NOMO-1 (cell line): ENCODE measurements around the gene IGHMBP2.

Source experiments
- DNase-seq, 2 experiments: peaks; one replicate each; lab custom pipeline; 2025; ENCODE audit not compliant: unreplicated experiment in 2 of 2; lab: John Stamatoyannopoulos, UW

IGHMBP2 gene

DNA sequence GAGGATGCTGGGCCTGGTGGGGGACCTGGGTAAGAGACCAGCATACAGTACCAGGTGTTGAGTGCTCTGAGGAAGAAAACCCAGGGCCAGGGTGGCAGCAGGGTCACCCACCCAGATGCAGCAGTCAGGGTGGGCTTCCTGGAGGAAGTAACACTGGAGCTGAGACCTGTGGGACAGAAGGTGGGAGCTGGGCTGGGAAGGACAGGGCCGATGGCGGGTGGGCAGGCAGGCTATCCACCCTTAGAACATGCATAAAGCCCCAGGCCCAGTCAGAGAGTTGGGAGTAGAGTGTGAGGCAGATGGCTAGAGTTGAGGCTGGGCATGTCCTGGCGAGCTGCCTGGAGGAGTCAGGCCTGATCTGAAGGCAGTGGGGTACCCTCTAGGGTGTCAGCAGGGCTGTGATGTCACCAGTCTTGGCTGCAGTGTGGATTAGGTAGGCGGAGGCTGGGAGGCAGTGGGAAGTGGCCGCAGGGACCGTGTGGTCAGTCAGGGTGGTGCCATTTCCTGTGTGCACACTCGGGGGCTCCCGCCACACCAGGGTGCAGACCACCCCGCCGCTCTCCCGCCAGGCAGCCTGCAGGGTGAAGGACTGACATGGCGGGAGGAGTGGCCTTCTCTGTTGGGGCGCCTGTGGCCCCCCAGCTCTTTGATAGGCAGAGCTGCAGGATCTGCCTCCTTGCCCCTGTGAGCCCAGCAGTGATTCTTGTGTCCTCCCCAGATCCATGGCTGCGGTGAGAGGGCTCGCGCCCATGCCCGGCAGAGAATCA, 35.3 kb downstream of the IGHMBP2 start:
- no peak for DNase-seq

DNA sequence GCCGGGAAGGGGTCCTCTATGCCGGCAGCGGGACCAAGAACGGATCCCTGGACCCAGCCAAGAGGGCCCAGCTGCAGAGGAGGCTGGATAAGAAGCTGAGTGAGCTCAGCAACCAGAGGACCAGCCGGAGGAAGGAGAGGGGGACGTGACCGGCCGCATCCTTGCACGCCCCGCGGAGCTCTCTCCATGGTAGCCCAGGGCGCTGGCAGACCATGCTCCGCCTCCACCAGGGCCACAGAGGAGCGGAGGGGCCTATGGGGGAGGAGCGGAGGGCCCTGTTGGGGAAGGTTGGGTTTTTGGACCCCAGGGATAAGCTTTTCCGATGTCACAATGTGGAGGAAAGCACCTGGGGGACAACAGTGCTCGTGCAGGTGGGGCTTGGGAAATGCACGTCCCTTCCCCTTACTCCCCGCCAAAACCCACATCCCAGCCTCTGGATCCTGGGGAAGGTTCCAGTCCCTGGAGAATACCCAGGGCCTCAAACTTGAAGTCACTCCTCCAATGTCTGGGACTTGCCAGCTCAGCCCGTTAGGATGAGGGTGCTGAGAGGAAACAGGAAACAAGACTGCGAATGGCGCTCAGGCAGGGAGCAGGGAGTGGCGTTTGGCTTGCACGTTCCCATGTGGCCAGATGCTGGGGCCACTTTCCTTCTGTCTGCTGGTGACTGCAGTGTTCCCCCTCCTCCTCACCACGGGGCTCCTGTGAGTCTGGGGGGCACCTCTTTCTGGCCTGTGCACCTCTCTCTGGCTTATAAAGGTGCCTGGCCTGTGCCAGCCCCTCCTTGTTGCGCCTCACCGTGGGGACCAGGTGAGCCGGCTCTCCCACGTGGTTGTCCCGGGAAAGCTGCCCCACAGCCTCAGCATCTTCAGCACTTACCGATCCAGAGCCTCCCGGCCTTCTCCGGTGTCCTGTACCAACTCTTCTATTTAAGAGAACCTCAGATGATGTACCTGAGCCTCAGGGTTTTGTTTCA, 36.2 kb downstream of the IGHMBP2 start:
- DNase-seq, result no peak

- DNase-seq, result no peak
Observed at GRCh38 chr11:68940651-68941323, 37.1 kb downstream of the IGHMBP2 start.

GRCh38 chr11:68941324-68942094, 37.8 kb downstream of the IGHMBP2 start:
- no peak for DNase-seq

- no peak for DNase-seq
Observed at GRCh38 chr11:68942095-68942620, 38.5 kb downstream of the IGHMBP2 start.

DNA sequence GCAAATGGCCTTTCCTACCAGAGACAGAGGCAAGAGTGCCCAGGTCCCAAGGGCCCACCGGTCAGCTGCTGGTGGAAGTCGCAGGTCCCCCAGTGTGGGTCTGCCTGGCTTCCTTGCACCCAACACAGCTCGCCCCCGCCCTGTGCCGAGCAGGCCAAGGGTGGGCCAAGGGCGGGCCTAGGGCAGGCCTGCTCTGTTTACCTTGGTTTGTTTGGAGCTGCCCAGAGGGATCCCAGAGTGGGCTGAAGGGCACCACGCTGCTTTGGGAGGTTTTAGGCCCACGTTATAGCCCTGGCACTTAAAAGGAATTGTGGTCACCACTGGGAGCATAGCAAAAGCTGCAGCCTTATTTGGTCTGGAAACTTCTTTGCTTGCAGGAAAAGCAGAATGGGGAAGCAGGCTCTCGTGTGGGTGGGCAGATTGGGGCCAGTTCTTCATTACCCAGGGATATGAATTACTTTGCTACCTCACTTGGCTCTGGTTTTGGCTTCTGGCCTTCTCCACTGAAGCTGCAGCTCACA, 39.1 kb downstream of the IGHMBP2 start:
- peak; percentile 26 to 27 for DNase-seq

DNA sequence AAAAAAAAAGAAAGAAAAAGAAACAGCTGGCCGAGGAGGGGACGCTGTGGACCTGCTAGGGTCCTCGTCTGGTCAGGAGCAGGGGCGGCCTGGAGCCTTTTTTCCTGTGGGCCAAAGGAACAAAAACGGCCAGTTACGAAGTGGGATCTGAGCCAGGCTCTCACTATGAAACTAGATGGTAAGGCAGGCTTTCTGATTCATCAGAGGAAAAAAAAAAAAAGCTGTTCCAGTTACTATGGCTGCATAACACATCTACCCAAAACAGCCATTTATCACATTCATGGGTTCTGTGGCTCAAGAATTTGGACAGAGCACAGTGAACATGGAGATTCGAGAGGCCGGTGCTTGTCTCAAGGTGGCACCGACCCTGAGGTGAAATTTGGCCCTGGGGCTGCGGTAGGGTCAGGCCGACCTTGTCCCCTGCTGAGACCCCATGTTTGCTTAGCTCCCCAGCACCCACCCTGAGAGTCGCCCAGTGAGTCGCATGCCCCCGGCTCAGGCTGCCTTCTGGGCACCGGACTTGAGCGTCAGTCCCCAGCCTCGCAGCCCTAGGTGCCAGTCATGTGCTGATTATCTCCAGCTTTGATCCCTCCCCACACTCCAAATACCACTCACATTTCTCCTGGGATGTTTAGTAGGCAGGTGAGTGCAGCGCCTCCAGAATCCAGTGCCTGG, 42.9 kb downstream of the IGHMBP2 start:
- DNase-seq, result no peak

DNA sequence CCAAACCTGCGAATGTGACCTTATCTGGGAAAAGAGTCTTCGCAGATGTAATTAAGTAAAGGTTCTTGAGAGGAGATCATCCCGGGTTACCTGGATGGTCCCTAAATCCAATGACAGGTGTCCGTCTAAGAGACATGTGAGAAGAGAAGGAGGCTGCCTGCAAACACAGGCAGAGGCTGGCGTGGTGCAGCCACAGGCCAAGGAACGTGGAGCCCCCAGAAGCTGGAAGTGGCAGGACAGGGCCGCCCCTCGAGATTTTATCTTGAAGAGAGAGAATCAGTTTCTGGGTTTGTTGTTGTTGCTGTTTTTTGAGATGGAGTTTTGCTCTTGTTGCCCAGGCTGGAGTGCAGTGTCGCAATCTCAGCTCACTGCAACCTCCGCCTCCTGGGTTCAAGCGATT, 43.5 kb downstream of the IGHMBP2 start:
- no peak for DNase-seq

- DNase-seq, result no peak
Observed at GRCh38 chr11:68948496-68948895, 44.8 kb downstream of the IGHMBP2 start.

DNA sequence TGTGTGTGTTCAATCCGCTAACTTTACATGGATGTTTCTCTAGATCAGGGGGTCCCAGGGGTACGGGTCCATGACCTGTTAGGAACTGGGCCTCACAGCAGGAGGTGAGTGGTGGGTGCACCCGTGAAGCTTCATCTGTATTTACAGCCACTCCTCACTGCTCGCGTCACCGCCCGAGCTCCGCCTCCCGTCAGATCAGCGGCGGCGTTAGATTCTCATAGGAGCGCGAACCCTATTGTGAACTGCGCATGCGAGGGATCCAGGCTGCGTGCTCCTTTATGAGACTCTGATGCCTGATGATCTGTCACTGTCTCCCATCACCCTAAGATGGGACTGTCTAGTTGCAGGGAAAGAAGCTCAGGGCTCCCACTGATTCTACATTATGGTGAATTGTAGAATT, 45.2 kb downstream of the IGHMBP2 start:
- no peak for DNase-seq

- DNase-seq, result peak in 1 of 2 experiments; percentile 13
Observed at GRCh38 chr11:68950270-68950669, 46.6 kb downstream of the IGHMBP2 start.

- DNase-seq, result no peak
Observed at GRCh38 chr11:68950762-68951161, 47.1 kb downstream of the IGHMBP2 start.

DNA sequence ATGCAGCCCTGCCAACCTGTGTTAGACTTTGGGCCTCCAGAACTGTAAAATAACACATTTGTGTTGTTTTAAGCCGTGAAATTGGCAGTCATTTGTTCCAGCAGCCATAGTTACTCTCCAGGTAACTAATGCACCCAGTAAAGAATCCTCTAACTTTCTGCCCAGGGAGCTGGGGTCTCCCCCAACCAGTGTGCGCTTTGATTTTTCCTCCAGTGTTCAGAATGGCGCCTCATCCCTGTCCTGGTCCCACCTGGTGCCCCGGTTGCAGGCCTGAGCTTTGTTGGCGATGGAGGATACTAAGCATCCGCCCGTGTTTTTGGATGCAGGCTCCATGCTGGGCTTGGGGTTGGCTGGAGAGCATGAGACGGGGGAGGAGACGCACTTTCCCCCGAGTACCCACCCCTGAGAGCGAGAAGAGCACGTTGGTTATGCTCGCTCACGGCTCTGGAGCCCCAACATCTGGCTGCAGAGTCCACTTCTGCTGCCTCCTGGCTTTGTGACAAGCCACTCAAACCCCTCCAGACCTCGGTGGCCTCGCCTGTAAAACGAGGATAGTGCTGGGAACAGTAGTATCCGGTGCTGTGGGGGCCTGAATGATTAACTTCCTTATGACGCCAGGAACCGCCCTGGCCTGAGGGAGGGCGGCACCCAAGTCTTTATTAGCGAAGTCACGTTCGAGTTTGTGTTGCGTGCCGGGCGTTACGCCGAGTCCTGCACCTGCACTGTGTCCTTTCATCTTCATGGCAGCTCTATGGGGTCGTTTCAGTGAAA, 51.3 kb downstream of the IGHMBP2 start:
- DNase-seq, result peak; percentile 66 to 80

DNA sequence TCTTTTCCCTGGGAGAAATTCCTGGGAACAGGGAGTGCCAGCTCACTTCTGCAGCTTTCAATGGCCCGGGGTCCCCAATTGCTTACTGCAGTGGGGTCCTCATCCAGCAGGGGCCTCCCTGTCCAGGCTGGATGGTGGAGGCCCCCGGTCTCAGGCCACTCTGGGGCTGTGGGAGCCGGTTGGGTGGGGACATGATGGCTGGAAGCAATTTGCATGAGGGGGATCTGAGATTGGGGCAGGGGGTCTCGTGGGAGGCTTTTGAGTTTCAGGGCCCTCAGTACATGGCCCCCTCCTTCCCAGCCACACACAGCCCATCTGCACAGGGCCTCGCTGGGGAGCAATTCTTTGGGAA, 51.9 kb downstream of the IGHMBP2 start:
- DNase-seq, result no peak

DNA sequence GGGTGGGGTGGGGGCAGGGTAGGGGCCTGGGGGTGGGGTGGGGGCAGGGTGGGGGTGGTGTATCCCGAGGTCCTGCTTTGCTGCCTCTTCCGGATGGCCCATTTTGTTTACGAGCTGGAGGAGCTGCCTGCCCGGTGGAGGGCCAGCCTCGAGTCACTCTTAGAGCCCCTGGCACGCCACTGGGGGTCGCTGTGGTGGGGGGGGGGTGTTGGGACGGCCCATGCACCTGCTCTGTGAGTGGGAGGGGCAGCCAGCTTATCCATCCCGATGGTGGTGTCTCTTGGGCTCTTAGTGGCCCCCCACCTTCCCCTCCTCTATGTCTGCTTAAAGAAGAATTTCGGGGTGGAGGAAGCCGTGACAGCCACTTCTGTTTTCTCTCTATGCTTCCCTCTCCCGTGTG, 52.5 kb downstream of the IGHMBP2 start:
- DNase-seq, result peak in 1 of 2 experiments; percentile 12

DNA sequence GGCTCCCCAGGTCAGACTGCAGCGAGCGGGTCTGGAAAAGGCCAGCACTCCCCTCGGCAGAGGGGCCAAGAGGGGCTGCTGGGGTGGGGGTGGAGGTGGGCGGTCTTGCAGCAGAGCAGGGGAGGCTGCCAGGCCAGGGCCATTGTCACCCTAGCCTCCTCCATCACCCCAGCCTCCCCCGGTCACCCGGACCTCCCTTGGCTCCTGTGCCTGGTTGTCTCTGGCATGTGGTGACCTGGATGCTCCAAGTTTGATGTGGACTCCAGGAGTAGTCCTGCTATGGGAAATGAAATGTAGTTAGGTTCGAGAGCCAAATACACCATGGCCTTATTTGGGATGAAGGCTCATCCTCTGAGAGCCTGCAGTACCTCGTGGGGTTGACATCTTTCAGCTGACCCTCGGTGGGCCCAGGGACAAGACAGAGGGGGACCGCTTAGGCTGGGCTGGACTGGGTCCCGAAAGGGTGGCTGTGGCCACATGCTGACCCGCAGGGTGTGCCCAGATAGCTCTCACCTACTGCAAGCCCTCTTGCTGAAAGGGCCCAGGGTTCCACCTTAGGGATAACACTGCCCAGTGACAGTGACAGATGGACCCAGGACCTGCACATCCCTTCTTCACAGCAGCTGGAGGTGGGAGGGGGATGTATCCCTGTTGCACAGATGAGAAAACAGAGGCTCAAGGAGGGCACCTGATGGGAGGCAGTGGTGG, 53.0 kb downstream of the IGHMBP2 start:
- DNase-seq, result no peak

- DNase-seq, result no peak
Observed at GRCh38 chr11:68958211-68958610, 54.5 kb downstream of the IGHMBP2 start.
